Activated T-cell treated with anti-CD3 and anti-CD28 coated beads for 24 hours (primary cell): ENCODE measurements around the gene ELL.
"Not testable (repeated sequence)": the region's sequence is repeated elsewhere in the genome, so short reads cannot be mapped to it uniquely, and the experiment has no call there.

Experiments
- DNase-seq: peaks from one replicate; pipeline ENCODE4 v3.0.0-alpha.2; 2020; ENCODE audit warnings: low read depth

The ELL gene

DNA sequence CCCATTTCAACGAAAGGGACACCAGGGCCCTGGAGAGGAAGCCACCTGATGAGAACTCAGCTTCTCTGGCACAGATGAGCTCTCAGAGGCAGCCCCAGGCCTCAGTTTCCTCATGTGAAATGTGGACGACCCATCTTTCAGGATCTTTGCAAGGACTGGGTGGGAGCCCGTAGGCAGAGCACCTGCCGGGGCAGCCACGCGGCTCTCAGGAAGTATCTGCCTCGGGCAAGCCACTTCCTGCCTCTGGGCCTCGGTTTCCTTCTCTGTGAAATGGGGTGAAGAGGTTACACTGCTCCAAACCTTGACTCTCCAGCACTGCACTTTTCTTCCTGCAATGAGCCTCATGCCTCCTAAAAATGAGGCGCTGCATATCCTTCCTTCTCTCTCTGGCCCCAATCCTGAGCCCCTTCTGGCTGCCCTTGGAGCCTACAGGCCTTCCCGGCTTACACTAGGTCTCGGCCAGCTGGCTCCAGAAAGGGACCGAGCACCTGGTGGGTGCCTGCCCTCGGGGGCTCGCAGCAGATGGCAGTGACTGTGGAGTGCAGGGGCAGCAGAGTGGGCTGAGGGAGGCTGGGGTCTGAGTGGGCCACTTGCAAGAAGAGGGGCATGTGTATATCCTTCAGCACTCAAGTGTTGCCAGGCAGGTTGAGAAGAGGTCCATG lies 99.2 kb downstream of the ELL start:
- no peak for DNase-seq

DNA sequence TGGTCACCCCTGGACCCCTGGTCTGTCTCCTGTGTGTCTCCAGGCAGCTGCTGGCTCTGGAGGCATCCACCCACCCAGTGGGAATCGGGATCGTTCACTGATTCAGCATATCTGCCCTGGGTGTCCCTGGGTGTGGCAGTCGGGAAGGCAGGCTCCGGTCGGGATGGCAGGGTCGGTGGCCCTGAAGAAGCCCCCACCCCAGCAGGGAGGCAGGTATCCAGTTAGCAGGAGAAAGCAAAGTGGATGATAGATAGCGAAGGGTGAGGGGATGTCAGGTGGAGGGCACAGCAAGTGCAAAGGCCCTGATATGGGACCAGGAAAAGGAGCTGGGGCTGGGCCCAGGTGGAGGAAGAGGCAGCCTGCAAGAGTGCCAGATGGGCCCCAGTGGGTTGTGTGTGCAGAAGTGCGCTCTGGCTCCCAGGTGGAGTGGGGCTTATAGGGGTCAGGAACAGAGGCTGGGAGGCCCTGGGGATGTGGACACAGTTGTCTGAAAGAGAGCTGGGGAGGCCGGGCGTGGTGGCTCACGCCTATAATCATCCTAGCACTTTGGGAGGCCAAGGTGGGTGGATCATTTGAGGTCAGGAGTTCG lies 100.4 kb downstream of the ELL start:
- no peak for DNase-seq

DNA sequence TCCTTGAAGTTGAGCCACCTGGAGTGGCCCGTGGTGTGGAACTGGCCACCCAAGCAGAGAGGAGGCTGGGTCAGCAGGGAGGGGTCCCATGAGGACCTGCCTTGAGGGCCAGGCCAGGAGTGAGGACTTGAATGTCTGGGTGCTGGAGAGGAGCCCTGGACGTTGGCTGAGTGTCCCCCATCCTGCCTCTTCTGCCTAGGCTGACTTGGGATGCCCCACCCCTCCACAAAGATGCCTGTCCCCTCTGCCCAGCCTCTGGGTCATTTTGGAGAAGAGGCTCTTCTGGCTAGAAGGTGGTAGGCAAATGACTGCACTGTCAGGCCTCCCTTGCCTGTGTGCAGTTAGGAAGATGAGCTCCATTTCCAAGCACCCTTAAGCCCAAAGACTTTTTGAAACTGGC lies 100.9 kb downstream of the ELL start:
- DNase-seq = no peak

DNA sequence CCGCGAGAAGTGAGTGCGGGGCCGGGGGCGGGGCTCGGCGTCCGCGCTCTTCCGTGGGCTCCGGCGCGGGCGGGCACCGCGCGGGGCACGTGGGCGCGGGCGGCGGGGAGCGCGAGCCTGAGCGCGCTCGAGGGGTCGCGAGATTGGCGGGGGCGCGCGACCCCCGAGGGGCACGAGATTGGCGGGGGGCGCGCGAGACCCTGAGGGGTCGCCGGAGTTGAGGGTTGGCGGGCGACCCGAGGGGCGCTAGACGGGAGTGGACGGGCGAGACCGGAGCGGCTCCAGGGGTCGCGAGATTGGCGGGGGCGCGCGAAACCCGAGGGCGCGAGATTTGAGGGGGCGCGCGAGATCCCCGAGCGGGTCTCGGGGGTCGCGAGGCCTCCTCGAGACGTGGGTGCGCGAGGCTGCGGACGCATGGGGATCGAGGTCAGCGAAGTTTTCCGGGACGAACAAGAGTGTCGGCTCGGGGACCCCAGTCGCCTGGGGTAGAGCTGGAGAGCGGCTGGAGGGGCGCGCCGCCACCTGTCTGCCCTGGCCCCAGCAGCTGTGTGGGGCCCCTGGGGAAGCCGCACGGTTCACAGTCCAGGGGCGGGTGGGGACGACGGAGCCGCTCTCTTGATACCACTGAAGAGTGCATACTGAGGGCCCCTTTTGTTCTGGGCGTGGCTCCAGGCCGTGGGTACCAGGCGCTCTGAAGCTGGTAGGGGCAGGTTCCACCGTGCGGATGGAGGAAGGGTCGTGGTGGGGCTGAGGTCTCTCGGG lies 102.0 kb downstream of the ELL start:
- DNase-seq = no peak

DNA sequence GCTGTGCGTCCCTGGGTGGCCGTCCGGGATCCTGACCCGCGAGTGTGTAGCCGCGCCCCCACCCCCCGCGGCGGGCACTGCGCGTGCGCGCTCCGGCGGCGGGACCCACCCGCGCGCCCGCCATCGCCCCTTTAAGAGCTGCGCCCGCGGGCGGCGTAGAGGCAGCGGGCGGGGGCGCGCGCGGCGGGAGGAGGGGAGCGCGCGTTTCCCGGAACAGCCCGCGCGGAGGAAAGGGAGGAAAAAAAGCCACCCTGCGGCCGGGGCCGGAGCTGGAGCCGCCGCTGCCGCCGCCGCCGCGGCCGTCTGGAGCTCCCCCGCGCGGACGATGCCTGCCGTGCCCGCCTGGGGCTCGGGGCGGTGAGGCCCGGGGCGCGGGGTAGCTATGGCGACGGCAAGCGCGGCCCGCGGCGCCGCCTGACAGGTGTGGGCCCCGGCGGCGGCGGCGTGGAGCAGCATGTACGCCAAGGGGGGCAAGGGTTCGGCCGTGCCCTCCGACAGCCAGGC lies 102.6 kb downstream of the ELL start, which contains the start of gene SSBP4:
Gene SSBP4, plus strand, starts transcription at position 204 of the 504 bp plus-strand sequence. Its CDS starts 251 bp downstream, at position 455.
- DNase-seq = peak; percentile 56

DNA sequence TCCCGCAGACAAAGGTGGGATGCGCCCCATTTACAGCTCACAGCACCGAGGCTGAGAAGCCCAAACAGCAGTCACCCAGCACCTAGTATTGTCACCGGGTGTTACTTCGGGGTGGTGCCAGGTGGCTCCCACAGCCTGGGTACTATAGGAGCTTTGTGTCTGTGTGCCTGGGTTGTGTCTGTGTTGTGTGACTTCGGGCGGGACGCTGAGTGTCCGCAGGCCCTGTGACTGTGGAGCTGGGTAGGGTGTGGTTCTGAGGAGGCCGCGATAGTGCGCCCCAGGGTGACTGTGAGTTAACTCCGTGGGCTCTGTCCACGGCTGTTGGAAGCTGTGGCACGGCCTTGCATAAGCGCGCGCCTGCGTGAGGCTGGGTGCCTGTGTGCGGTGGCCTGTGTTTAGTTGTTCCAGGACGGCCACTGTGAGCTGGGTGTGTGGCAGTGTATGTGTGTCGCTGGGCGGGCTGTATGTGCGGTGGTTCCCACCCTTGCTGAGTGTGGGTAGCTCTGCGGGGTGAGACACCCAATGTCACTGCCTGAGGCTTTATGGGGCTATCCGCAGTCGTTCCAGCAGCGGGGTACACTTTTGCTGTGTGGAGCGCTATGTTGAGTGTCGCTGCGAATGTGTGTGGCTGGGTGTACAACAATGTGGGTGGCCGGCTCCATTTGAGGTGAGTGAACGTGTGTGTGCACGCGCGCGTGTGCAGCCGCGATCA lies 103.2 kb downstream of the ELL start:
- no peak for DNase-seq

DNA sequence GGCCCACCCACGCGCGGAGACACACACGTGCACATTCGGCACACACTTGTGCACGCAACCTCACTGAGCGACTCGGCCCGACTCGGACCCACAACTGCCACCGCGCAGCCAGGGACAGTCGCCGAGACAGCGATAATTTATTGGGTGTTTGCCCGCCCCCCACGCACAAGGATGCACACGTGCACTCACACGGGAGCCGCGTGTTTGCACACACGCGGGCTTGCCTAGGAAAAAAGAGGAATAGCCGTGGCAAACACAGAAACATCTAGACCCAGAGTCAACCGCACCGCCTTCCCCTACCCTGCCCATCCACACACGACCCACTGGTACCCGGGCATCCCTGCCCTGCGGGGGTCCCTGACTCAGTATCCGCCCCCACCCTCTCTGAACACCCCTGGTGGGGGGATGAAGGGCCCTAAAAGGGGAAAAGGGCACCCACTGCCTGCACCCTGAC lies 103.8 kb downstream of the ELL start:
- DNase-seq = no peak

DNA sequence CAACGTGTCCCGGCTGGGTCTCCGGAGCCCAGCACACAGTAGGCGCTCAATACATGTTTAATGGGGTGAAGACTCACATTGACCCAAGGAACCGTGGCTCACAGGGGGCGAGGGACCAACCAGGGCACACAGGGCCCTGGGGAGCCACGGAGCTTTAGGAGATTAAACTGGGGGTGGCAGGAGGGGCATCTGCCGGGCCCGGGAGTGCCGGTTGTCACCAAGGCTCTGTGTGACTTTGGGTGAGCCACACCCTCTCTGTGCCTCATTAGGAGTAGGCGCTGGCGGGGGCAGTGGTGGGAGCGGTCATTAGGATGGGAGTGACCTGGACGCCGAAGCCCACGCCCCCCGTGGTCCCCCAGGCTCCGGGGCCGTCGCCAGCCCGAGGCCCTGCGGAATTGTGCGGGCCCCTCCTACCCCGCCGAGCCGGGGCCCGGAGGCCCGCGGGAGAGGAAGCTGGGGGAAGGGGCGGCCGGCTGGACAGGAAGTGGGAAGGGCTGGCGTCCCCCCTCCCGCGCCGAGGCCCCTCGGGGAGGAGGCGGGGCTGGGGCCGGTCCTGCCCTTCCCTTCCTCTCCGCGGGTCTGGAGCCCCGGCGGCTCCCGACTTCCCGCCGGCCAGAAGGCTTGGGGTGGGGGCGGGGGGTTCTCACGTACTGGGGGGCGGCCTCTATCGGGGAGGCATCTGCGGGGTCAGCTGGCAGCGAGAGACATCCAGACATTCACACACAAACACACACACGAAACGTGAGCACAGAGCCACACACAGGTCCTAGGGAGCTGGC lies 104.4 kb downstream of the ELL start:
- DNase-seq = no peak

DNA sequence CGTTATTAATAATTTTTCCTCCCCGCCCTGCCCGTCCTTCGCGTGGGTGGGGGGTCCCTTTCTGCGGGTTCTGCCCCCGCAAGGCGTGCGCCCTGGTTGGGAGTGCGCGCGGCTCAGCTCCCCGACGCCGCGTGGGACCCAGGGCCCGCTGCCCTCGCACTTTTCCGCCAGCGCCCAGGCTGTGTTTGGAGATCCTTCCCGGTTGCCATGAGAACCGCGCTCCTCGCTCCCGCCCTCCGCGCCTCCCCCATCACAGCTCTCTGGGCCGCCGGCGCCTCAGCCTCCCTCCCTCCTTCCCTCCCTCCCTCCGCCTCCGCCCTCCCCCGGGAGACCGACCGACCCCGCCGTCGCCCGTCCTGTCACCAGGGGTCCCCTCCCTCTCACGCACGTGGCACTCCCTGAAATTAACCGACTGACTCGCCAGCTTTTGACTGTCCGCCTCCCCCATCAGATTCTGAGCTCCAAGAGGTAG lies 105.1 kb downstream of the ELL start:
- DNase-seq = no peak

DNA sequence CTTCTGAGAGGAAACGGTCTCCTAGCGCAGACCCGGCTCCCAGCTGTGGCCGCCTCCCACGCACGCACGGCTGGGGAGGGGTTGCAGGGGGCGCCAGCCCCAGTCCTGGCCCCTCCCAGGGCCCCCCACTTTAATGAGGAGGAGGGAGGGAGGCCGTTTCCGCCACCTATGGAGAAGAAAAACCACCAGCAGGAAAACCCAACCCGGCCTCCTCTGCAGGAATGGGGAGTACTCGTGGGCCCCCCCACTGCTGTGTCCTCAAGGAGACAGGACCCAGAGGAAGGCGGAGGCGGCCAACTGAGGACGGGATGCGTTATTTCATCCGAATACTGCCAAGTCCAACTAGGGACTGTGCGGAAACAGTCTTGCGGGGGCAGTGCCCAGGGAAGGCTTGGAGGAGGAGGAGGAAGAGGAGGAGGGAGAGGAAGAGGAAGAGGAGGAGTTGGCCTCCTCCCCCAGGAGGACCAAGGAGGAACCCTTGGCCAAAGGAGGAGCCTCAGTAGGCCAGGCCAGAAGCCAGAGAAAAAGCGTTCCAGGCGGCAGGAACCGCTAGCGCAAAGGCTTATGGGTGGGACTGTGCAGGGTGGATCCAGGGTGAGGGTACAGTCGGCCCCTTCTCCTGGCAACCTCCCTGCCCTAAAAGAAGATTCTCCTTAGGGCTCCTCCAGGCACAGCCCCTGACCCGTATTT lies 106.5 kb downstream of the ELL start:
- no peak for DNase-seq

DNA sequence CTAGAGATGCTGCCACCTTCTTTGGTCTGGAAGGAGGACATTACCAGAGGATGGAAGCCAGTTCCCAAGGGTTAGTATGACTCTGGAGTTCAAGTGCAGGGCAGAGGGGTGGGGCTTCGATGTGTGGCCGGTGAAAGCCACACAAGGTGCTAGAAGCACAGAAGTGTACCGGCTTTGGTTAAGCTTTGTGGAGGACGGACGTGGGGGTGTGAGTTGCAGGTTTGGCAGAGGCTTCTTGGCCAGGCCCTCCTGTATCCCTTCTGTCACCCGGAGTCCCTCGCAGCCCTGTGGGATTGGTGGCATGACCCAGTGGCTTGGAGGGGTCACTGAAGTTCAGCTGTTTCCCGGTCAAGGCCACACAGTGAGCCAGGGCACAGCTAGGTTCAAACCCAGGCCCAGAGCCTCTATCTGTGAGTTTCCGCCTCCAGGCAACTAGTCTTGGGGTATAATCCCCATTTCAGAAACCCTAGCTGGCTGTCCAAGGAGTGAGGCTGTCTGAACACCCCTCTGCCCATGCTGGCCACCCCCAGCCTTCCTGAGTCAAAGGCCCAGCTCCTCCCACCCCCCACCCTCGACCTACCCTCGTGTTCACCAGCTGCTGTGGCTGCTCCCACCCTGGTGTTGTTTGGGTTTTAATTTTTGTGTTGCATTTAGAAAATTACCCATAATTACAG lies 107.2 kb downstream of the ELL start:
- no peak for DNase-seq

DNA sequence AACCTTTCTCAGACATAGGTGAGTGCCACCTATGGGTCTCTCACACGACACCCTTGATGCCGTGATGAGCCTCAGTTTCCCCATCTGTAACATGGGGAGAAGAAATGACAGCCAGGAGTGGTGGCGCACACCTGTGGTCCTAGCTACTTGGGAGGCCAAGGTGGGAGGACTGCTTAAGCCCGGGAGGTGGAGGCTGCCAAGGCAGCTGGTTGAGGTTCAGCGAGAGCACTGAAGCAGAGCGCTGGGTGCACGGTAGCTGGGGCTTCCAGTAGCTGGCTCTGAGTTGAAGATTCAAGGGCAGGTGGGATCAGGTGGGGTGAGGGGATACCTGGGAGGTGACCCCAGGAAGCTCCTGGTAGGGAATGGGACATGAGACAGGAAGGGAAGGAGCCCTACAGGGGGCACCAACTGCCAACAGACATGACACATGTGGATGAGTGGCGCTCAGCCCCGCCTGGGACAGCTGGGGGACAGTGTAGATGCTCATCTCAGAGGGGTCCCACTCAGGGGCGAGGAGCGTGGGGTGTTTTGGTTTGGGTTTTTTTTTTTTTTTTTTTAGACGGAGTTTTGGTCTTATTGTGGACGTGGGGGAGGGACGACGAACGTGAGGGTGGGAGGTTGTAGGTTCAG lies 109.1 kb downstream of the ELL start:
- no peak for DNase-seq

DNA sequence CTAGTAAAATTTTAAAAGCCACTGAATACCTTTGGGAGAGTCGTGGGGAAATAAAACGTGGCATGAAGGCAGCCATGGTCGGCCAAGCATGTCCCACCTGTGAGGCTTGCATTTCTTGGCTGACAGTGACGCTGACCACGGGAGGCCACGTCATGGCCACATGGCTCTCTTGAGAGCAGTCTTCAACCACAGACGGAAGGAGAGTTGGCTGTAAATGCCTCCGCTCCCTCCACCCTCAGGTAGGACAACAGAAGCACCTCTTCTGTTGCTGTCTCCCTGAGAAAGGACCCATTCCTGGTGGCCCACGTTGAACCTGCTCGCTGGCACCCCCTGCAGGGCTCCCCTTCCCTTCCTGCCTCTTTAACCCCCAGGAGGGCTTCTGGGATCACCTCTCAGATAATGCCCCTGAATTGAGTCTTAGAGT lies 113.8 kb downstream of the ELL start:
- no peak for DNase-seq

DNA sequence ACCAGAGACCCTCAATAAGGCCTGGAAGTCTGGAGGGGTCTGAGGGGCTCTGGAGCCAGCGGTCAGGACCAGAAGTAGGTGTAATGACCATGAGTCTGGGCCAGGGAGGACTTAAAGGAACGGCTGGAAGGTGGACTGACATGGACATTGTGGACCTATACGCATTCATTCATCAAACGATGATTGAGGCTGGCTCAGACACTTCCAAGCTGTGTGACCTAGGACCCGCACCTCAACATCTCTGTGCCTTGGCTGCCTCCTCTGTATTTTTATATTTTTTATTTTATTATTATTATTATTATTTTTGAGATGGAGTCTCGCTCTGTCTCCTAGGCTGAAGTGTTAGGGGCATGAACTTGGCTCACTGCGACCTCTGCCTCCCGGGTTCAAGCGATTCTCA lies 115.1 kb downstream of the ELL start:
- no peak for DNase-seq

DNA sequence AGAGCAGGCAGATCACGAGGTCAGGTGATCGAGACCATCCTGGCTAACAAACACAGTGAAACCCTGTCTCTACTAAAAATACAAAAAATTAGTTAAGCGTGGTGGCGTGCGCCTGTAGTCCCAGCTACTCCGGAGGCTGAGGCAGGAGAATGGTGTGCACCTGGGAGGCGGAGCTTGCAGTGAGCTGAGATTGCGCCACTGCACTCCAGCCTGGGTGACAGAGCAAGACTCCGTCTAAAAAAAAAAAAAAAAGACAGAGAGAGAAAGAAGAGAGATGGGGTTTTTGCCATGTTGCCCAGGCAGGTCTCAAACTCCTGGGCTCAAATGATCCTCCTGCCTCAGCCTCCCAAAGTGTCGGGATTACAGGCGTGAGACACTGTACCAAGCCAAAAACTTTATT lies 116.1 kb downstream of the ELL start:
- not testable (repeated sequence) for DNase-seq

DNA sequence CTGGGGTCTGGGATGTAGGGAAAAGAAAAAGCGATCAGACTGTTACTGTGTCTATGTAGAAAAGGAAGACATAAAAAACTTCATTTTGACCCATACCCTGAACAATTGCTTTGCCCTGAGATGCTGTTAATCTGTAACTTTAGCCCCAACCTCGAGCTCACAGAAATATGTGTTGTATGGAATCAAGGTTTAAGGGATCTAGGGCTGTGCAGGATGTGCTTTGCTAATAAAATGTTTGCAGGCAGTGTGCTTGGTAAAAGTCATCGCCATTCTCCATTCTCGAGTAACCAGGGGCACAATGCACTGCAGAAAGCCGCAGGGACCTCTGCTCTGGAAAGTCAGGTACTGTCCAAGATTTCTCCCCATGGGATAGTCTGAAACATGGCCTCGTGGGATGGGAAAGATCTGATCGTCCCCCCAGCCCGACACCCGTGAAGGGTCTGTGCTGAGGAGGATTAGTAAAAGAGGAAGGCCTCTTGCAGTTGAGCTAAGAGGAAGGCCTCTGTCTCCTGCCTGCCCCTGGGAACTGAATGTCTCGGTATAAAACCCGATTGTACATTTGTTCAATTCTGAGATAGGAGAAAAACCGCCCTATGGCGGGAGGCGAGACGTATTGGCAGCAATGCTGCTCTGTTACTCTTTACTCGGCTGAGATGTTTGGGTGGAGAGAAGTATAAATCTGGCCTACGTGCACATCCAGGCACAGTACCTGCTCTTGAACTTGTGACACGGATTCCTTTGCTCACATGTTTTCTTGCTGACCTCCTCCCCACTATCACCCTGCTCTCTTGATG lies 119.2 kb downstream of the ELL start:
- DNase-seq = not testable (repeated sequence)

DNA sequence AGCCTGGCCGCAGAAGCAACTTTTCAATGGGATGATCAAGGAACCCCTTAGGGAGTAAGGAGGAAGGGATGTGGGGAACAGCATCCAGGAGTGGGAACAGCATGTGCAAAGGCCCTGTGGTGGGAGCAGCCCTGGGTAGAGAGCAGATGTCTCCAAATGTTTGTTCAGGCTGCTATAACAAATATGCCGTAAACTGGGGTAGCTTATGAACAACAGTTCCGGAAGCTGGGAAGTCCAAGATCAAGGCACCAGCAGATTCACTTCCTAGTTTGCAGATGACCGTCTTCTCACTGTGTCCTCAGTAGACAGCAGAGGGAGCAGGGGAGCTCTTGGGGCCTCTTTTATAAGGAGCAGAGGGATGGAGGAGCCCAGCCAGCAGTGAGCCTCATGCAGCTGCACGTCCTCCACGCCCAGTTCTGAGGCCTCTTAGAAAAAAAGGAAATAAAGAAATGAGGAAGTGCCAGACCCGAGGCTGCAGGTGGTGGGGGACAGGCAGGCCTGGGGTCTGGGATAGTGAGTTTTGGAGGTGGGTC lies 120.2 kb downstream of the ELL start:
- no peak for DNase-seq

DNA sequence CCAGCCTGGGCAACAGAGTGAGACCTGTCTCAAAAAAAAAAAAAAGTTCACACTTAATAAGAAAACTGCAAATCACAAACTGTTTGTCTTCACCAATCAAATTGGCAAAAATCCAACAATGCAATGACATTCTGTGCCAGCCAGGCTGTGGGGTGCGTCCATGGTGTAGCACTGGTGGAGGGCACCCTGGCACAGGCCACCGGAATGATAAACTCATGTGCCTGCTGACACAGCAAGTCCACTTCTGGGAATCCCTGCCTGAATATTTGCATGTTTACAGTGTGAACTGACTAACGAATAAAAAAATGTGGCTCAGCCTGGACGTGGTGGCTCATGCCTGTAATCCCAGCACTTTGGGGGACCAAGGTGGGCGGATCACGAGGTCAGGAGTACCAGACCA lies 122.9 kb downstream of the ELL start:
- no peak for DNase-seq
